Thoracic aorta (tissue), 2 donors: ENCODE data around the gene LRRC74B. TPM values are rescaled to one million over a fixed set of nuclear protein-coding genes. Genes with fewer than 3 reads are reported as not detected.

Experiments
- ATAC-seq: fragments of 150-250 bp; one replicate; pipeline ENCODE4 v1.8.0; 2017; ENCODE audit warnings: low read depth; ENCODE audit not compliant: insufficient number of reproducible peaks, low FRiP score
- DNase-seq: peaks from one replicate; pipeline ENCODE4 v3.0.0-alpha.2; 2020; ENCODE audit warnings: low spot score
- H3K27ac ChIP-seq, 2 donors: fragments of 200-600 bp; sonication (generic); 1 replicate in 1 of 2; 2 replicates in 1 of 2; pipeline ENCODE4 v1.5.1; 2016; ENCODE audit warnings: mild to moderate bottlenecking in 2 of 2, moderate library complexity in 2 of 2
- H3K27me3 ChIP-seq: fragments of 200-600 bp; sonication (generic); replicated peaks from 2 replicates; pipeline ENCODE4 v1.6.0; 2016; ENCODE audit warnings: mild to moderate bottlenecking; ENCODE audit not compliant: insufficient read depth
- H3K36me3 ChIP-seq: fragments of 200-600 bp; sonication (generic); one replicate; pipeline ENCODE4 v1.5.1; 2016
- H3K4me1 ChIP-seq, 2 donors: fragments of 200-600 bp; sonication (generic); 1 replicate in 1 of 2; 2 replicates in 1 of 2; pipeline versions ENCODE4 v1.5.1 to v1.6.0; 2016; ENCODE audit warnings: low read depth in 2 of 2, mild to moderate bottlenecking in 1 of 2; ENCODE audit not compliant: control insufficient read depth in 1 of 2
- H3K4me3 ChIP-seq: fragments of 200-600 bp; sonication (generic); 2 replicates; pipeline ENCODE4 v1.5.1; 2016; ENCODE audit warnings: mild to moderate bottlenecking
- H3K9me3 ChIP-seq: fragments of 200-600 bp; sonication (generic); 2 replicates; pipeline ENCODE4 v1.5.1; 2016
- total RNA-seq, 2 donors: library from RNA; depleted of rRNA; stranded (reverse); fragments of >200 nt; gene quantifications; one replicate each; pipeline versions ENCODE4 v1.1.0 to v1.2.3, GENCODE V29; 2016
- TF ChIP-seq, protein P1 (sequence below): fragments of 200-600 bp; sonication (generic); IDR thresholded peaks from one replicate; pipeline ENCODE4 v1.5.1; 2019; ENCODE audit warnings: antibody characterized with exemption

The LRRC74B gene
- total RNA-seq, 2 donors from 2014 or later: not detected

DNA sequence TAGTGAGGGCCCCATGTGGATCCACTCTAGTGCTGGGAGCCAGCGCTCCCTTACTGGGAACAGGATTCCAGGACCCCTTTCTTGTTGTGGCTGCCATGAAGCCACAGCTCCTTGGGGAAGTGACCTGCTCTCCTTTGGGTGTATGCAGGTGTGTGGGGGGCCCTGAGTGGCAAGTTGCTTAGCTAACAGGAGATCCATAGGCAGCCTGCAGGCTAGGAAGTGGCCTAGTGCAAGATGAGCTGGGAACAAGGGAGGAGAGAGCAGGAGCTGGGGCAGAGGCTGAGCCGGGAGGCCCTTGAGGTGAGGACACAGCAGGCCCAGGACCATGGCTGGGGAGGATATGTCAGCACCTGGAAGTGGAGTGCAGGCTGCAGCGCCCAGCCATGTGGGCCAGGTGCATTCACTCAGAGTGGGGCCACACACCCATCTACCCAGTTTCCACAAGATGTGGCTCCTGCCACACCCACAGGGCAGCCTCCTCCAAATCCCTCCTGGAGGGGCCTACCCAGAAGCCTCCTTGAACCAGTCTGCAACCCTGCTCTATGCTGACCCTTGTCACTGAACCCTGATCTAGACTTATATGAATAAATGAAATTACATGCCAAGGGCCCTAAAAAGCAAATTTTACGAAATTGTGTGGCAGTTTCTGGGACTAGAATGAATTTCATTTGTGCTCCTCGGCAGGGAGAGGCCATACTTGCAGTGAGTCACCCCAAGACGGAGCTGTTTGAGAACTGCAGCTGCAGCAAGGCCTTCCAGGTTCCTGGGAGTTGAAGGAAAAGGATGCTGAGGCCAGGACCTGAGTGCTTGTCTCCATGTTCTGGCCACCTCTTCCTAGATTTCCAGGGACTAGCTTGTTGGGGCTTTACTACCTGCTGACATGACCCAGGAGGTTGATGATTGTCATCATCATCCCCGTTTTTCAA is 47.1 kb upstream of the LRRC74B start:
- peaks cover 38% of the 10 kb centered on the region for H3K36me3 ChIP-seq
- no peaks in the 10 kb centered on the region for H3K9me3 ChIP-seq
- ATAC-seq: no peak
- DNase-seq: no peak
- H3K4me1 ChIP-seq: peaks cover 18 to 30% of the 10 kb centered on the region in 2 donors
- no peak overlapping the region for H3K27ac ChIP-seq
- H3K4me3 ChIP-seq: no peak overlapping the region
- H3K27me3 ChIP-seq: no peaks in the 10 kb centered on the region
- TF ChIP-seq, protein P1, sequence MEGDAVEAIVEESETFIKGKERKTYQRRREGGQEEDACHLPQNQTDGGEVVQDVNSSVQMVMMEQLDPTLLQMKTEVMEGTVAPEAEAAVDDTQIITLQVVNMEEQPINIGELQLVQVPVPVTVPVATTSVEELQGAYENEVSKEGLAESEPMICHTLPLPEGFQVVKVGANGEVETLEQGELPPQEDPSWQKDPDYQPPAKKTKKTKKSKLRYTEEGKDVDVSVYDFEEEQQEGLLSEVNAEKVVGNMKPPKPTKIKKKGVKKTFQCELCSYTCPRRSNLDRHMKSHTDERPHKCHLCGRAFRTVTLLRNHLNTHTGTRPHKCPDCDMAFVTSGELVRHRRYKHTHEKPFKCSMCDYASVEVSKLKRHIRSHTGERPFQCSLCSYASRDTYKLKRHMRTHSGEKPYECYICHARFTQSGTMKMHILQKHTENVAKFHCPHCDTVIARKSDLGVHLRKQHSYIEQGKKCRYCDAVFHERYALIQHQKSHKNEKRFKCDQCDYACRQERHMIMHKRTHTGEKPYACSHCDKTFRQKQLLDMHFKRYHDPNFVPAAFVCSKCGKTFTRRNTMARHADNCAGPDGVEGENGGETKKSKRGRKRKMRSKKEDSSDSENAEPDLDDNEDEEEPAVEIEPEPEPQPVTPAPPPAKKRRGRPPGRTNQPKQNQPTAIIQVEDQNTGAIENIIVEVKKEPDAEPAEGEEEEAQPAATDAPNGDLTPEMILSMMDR: no peak

DNA sequence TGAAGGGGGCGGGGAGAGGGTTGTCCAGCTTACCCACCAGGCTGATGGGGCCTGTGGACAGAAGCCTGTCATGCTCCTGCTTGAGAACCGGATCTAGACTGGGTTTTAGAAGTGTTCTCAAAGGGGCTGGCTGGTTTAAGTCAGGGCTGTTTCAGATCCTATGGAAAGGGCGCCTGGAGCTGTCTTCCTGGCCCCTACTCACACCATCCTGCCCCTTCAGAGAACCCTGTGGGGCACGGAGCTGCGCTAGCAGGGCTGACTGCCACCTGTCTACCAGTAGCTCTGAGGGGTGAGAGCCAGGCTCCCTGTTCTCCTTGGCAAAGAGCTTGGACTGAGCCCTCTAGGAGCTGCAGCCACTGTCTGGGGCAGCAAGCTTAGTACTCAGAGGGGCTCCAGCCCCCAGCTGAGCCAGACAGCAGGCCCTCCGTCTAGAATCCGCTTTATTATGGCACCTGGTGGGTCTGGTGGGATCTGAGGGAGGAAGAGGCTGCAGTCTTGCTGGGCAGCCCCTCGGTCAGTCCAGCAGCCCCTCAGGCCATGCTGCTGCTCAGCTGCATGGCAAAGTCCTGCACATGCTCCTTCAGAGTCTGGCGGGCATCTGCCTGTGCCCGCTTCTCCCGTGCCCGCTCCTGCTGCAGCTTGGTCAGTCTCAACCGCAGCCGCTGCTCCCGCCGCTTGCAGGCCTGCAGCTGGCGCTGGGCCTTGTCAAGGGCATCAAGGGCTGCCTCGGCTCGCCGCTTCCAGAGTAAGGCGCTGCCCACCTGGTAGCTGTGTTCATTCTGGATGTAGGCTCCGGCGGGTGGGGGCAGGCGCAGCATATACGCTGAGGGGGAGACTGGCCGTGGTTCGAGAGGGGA is 46.2 kb upstream of the LRRC74B start:
- no peak for ATAC-seq
- Histone ChIP-seq H3K27ac (no peak overlapping the region), H3K27me3 (no peaks in the 10 kb centered on the region), H3K36me3 (peaks cover 32% of the 10 kb centered on the region), H3K9me3 (no peaks in the 10 kb centered on the region), H3K4me3 (no peak overlapping the region), H3K4me1 (peaks cover 22 to 35% of the 10 kb centered on the region in 2 donors)
- TF ChIP-seq, protein P1: no peak
- no peak for DNase-seq

DNA sequence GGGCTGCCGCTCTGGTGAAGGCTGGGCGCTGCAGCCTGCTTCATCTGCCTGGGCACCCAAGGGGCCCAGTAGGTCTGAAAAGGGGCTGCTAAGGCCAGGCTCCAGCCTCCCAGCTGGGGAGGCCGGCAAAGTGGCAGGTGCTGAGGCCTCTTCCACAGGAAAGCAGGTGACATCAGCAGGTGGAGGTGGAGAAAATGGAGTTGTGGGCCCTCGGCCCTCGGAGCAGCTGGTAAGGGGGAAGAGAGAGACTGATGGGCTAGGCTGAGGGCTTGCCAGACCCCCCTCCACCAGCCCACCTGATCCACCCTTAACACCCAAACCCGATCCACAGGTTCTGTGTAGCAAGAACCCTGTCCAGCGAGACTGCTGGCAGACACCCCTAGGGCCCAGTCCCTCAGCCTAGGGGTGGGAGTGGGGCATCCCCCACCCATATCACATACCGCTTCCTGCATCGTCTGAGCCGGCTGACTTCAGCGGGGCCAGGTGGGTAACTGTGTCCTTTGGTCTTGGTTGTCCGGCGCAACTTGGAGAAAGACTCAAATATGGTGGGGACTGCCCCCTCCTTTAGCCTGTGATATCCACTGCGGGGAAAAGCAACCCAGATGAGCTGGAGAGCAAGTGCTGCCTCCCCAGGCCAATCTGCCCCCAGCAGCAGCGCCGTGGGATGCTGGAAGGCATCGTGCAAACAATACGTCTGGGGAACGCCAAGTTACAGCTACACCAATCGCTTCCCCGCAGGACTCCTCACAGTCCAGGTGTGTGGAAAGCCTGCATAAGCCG is 45.3 kb upstream of the LRRC74B start:
- H3K9me3 ChIP-seq: no peaks in the 10 kb centered on the region
- peak overlapping the region; percentile 94 to 97 for H3K27ac ChIP-seq
- peak overlapping the region; percentile 90 for H3K4me3 ChIP-seq
- peaks cover 26% of the 10 kb centered on the region for H3K36me3 ChIP-seq
- TF ChIP-seq, protein P1: no peak
- no peak for DNase-seq
- H3K27me3 ChIP-seq: no peaks in the 10 kb centered on the region
- no peak for ATAC-seq
- H3K4me1 ChIP-seq: peaks cover 22 to 35% of the 10 kb centered on the region in 2 donors

DNA sequence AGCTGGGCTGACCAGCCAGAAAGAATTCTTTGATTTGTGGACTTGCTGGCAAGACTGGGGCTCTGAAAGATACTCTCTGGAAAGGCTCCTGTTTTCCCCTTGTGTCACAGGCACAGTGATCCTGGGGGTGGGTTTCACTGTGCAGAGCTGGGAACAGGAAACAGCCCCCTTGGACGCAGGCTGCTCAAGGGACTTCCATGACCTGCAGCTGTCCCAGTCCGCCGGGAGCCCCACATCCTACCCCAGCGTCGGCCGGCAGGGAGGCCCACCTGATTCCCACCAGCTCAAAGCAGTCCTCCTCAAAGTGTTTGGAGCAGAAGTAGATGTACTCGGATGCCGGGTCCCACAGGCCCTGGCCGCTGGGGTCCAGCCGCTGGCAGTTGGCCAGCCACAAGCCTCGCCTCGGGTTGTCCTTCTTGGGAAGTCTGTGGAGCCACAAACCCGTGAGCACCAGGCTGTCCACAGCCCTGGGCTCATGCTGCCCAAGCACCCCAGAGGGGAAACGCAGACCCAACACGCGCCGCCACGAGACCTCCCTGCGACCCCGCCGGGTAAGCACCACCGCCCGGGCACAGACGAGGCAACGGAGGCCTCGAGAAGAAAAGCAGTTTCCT is 44.7 kb upstream of the LRRC74B start:
- DNase-seq (no peak), ATAC-seq (peak; percentile 8)
- H3K9me3 ChIP-seq: no peaks in the 10 kb centered on the region
- no peaks in the 10 kb centered on the region for H3K27me3 ChIP-seq
- H3K27ac ChIP-seq: peak overlapping the region; percentile 94 to 97
- H3K36me3 ChIP-seq: peaks cover 22% of the 10 kb centered on the region
- TF ChIP-seq, protein P1: no peak
- H3K4me1 ChIP-seq: peaks cover 22 to 35% of the 10 kb centered on the region in 2 donors
- H3K4me3 ChIP-seq: peak overlapping the region; percentile 90
